AML-193 (cell line): ENCODE measurements around the gene PLEKHM2.

Experiments used
- DNase-seq, 2 experiments: peaks; one replicate each; lab custom pipeline; 2025; lab: John Stamatoyannopoulos, UW

PLEKHM2 gene

GRCh38 chr1:15702722-15703550, 18.8 kb downstream of the PLEKHM2 start:
- no peak for DNase-seq

GRCh38 chr1:15703562-15703961, 19.4 kb downstream of the PLEKHM2 start:
- no peak for DNase-seq

- DNase-seq, result no peak
Observed at GRCh38 chr1:15704526-15705183, 20.5 kb downstream of the PLEKHM2 start.

GRCh38 chr1:15705184-15705566, 21.1 kb downstream of the PLEKHM2 start:
- DNase-seq, result no peak

GRCh38 chr1:15706751-15707150, 22.6 kb downstream of the PLEKHM2 start:
- DNase-seq, result no peak

GRCh38 chr1:15707239-15707925, 23.3 kb downstream of the PLEKHM2 start:
- no peak for DNase-seq

GRCh38 chr1:15708486-15709137, 24.5 kb downstream of the PLEKHM2 start:
- no peak for DNase-seq

- DNase-seq, result no peak
Observed at GRCh38 chr1:15709226-15709625, 25.1 kb downstream of the PLEKHM2 start.

- DNase-seq, result no peak
Observed at GRCh38 chr1:15712168-15712567, 28.0 kb downstream of the PLEKHM2 start.

- DNase-seq, result no peak
Observed at GRCh38 chr1:15714406-15715136, 30.5 kb downstream of the PLEKHM2 start.

- no peak for DNase-seq
Observed at GRCh38 chr1:15717418-15718125, 33.5 kb downstream of the PLEKHM2 start.

- no peak for DNase-seq
Observed at GRCh38 chr1:15718199-15718601, 34.1 kb downstream of the PLEKHM2 start.

GRCh38 chr1:15719381-15720120, 35.4 kb downstream of the PLEKHM2 start:
- peak; percentile 17 to 26 for DNase-seq

GRCh38 chr1:15720861-15721260, 36.7 kb downstream of the PLEKHM2 start:
- no peak for DNase-seq

GRCh38 chr1:15722411-15722810, 38.3 kb downstream of the PLEKHM2 start:
- no peak for DNase-seq

GRCh38 chr1:15722836-15723532, 38.9 kb downstream of the PLEKHM2 start:
- no peak for DNase-seq

- DNase-seq, result no peak
Observed at GRCh38 chr1:15723631-15724246, 39.6 kb downstream of the PLEKHM2 start.

GRCh38 chr1:15724949-15725880, 41.1 kb downstream of the PLEKHM2 start:
- DNase-seq, result no peak
